ENCODE data around the gene ZNF366.

ZNF366 gene

DNA sequence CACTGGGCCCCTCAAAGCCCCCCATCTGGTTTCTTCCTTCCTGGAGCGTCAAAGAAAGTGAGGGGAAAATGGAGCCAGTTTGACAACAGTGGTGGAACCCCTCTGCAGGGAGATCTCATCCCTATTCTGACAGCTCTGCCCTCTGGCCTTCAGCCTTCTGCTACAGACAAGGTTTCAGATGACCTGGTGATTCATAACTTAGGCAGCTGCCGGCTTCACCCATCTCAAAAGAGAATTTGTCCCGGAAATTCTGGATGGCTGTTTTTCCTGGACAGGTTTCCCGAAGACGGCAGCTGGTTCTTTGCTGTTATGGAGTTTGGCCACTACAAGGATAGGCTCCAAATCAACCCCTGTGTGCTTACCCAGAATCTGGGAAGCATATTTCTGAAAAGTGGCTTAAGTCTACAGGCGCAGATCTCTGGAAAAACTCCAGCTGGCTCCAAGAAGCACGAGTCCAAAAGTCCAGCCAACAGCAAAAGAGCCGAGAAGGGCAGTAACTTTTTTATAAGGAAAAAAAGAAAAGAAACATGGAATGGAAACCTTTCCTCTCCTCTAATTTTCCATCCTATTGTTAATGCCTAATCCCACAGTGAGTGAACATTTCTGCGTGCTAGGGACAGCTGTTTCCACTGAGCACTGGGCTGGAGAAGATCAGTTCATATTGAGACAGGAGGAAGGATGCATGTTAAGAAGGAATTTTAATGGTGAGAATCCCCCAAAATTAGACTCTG lies 54.5 kb downstream of the ZNF366 start:
- Histone ChIP-seq H3K36me3 (ENCODE audit: control insufficient read depth in 1 of 2, insufficient read depth in 2 of 2, low read length in 2 of 2) (no peaks in the 10 kb centered on the region), H3K27ac (ENCODE audit: low read length) (peak overlapping the region; percentile 36), H3K4me1 (ENCODE audit: control insufficient read depth in 1 of 2, insufficient read depth in 2 of 2, low read length in 2 of 2) (peaks cover 14 to 24% of the 10 kb centered on the region in 2 donors), H3K4me3 (ENCODE audit: low read depth in 1 of 2, low read length in 2 of 2) (no peak overlapping the region), H3K9me3 (ENCODE audit: control insufficient read depth in 1 of 2, low read length in 2 of 2) (no peaks in the 10 kb centered on the region), H3K27me3 (ENCODE audit: low read depth, low read length) (no peaks in the 10 kb centered on the region)

DNA sequence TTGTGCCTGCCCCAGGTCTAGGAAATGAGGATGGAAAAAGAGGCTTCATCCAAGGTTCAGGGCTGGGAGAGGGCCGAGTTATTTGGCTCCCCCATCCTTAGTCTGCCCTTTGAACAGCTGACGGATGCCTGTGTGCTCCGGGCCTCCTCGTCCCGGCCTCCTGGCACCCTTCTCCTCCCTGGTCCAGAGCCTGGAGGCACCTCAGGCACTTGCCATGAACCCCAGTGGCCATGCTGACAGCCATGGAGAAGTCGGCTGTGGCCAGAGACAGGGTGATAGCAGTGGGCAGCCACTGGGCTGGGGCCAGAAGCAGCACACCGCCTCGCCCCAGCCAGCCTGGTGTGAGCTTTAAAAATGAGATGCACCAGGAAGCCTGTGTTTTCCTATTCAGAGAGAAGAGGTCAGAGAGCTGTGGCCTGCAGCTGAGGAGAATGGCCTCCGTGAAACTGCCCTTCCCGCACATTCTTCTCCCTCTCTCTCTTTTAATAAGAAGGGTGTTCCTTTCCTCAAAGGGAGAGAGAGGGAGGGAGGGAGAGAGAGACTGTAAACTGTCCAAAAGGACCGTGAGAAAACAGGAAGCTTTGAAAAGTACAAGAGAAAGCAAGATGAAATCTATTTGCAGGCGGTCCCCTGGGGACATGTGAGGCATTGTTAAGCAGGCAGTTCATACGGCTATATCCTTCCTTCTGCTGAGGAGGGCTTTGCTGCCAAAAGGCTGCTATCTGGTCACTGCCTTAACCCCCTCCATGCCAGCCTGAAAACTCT lies 55.3 kb downstream of the ZNF366 start:
- H3K27ac ChIP-seq (ENCODE audit: low read length): peak overlapping the region; percentile 36
- no peak overlapping the region for H3K4me3 ChIP-seq (ENCODE audit: low read depth in 1 of 2, low read length in 2 of 2)
- no peaks in the 10 kb centered on the region for H3K9me3 ChIP-seq (ENCODE audit: control insufficient read depth in 1 of 2, low read length in 2 of 2)
- H3K4me1 ChIP-seq (ENCODE audit: control insufficient read depth in 1 of 2, insufficient read depth in 2 of 2, low read length in 2 of 2): peaks cover 14 to 24% of the 10 kb centered on the region in 2 donors
- H3K36me3 ChIP-seq (ENCODE audit: control insufficient read depth in 1 of 2, insufficient read depth in 2 of 2, low read length in 2 of 2): no peaks in the 10 kb centered on the region
- H3K27me3 ChIP-seq (ENCODE audit: low read depth, low read length): no peaks in the 10 kb centered on the region

- Histone ChIP-seq H3K4me3 (ENCODE audit: low read depth in 1 of 2, low read length in 2 of 2) (no peak overlapping the region), H3K4me1 (ENCODE audit: control insufficient read depth in 1 of 2, insufficient read depth in 2 of 2, low read length in 2 of 2) (peaks cover 12 to 16% of the 10 kb centered on the region in 2 donors), H3K9me3 (ENCODE audit: control insufficient read depth in 1 of 2, low read length in 2 of 2) (no peaks in the 10 kb centered on the region), H3K36me3 (ENCODE audit: control insufficient read depth in 1 of 2, insufficient read depth in 2 of 2, low read length in 2 of 2) (no peaks in the 10 kb centered on the region), H3K27ac (ENCODE audit: low read length) (no peak overlapping the region), H3K27me3 (ENCODE audit: low read depth, low read length) (no peaks in the 10 kb centered on the region)
Measured at GRCh38 chr5:72448368-72448767, 58.8 kb downstream of the ZNF366 start.

- H3K36me3 ChIP-seq (ENCODE audit: control insufficient read depth in 1 of 2, insufficient read depth in 2 of 2, low read length in 2 of 2): no peaks in the 10 kb centered on the region
- H3K4me1 ChIP-seq (ENCODE audit: control insufficient read depth in 1 of 2, insufficient read depth in 2 of 2, low read length in 2 of 2): peaks cover 7 to 11% of the 10 kb centered on the region in 2 donors
Measured at GRCh38 chr5:72447751-72448150, 59.5 kb downstream of the ZNF366 start.

DNA sequence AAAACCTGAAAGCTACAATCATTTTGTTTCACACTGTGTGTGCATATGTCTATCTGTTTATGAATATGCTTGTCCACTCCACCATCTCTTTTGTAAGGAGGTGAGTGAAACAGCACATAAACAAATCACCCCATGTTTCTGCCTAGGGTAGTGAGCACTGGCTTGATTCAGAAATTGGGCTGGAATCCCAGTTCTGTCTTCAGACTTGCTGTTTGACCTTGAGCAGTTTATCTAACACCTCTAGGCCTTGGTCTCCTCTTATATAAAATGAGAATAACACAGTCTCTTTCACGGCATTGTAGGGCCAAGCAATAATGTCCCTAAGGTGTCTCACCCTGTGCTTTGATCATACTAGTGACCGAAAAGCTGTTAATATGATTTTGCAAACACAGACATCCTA lies 61.2 kb downstream of the ZNF366 start:
- Histone ChIP-seq H3K4me3 (ENCODE audit: low read depth in 1 of 2, low read length in 2 of 2) (no peak overlapping the region), H3K9me3 (ENCODE audit: control insufficient read depth in 1 of 2, low read length in 2 of 2) (no peaks in the 10 kb centered on the region), H3K36me3 (ENCODE audit: control insufficient read depth in 1 of 2, insufficient read depth in 2 of 2, low read length in 2 of 2) (no peaks in the 10 kb centered on the region), H3K27me3 (ENCODE audit: low read depth, low read length) (no peaks in the 10 kb centered on the region), H3K4me1 (ENCODE audit: control insufficient read depth in 1 of 2, insufficient read depth in 2 of 2, low read length in 2 of 2) (no peaks in the 10 kb centered on the region), H3K27ac (ENCODE audit: low read length) (no peak overlapping the region)

More at GRCh38 chr5:72447751-72448150, 59.5 kb downstream of the ZNF366 start:
- no peak overlapping the region for H3K4me3 ChIP-seq (ENCODE audit: low read depth in 1 of 2, low read length in 2 of 2)
- H3K9me3 ChIP-seq (ENCODE audit: control insufficient read depth in 1 of 2, low read length in 2 of 2): no peaks in the 10 kb centered on the region
- no peak overlapping the region for H3K27ac ChIP-seq (ENCODE audit: low read length)
- no peaks in the 10 kb centered on the region for H3K27me3 ChIP-seq (ENCODE audit: low read depth, low read length)

DNA sequence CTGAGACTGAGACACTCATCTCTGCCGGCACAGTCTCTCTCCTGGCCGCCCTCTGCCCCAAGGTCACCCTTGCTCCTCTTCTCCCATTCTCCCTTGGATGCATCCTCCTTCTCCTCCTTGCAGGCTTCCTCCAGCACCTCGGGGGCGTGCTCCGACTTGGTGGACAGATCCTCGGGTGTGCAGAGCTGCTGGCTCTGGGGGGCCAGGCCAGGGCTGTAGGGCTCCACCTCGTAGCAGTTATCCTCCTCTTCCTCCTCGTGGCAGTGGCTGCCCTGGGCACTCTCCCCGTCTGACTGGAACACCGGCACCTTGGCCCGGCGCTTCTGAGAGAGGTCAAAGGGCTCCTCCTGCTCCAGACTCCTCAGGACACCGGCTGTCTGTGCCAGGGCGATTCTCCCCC lies 63.3 kb downstream of the ZNF366 start:
- no peak overlapping the region for H3K4me3 ChIP-seq (ENCODE audit: low read depth in 1 of 2, low read length in 2 of 2)
- no peaks in the 10 kb centered on the region for H3K36me3 ChIP-seq (ENCODE audit: control insufficient read depth in 1 of 2, insufficient read depth in 2 of 2, low read length in 2 of 2)
- no peaks in the 10 kb centered on the region for H3K27me3 ChIP-seq (ENCODE audit: low read depth, low read length)
- no peaks in the 10 kb centered on the region for H3K9me3 ChIP-seq (ENCODE audit: control insufficient read depth in 1 of 2, low read length in 2 of 2)
- no peak overlapping the region for H3K27ac ChIP-seq (ENCODE audit: low read length)
- peaks cover 0 to 12% of the 10 kb centered on the region in 2 donors for H3K4me1 ChIP-seq (ENCODE audit: control insufficient read depth in 1 of 2, insufficient read depth in 2 of 2, low read length in 2 of 2)

- peaks cover 0 to 12% of the 10 kb centered on the region in 2 donors for H3K4me1 ChIP-seq (ENCODE audit: control insufficient read depth in 1 of 2, insufficient read depth in 2 of 2, low read length in 2 of 2)
- H3K27ac ChIP-seq (ENCODE audit: low read length): peak overlapping the region; percentile 50
- H3K27me3 ChIP-seq (ENCODE audit: low read depth, low read length): no peaks in the 10 kb centered on the region
- H3K36me3 ChIP-seq (ENCODE audit: control insufficient read depth in 1 of 2, insufficient read depth in 2 of 2, low read length in 2 of 2): no peaks in the 10 kb centered on the region
- no peak overlapping the region for H3K4me3 ChIP-seq (ENCODE audit: low read depth in 1 of 2, low read length in 2 of 2)
- no peaks in the 10 kb centered on the region for H3K9me3 ChIP-seq (ENCODE audit: control insufficient read depth in 1 of 2, low read length in 2 of 2)
Measured at GRCh38 chr5:72441862-72442540, 65.2 kb downstream of the ZNF366 start.

DNA sequence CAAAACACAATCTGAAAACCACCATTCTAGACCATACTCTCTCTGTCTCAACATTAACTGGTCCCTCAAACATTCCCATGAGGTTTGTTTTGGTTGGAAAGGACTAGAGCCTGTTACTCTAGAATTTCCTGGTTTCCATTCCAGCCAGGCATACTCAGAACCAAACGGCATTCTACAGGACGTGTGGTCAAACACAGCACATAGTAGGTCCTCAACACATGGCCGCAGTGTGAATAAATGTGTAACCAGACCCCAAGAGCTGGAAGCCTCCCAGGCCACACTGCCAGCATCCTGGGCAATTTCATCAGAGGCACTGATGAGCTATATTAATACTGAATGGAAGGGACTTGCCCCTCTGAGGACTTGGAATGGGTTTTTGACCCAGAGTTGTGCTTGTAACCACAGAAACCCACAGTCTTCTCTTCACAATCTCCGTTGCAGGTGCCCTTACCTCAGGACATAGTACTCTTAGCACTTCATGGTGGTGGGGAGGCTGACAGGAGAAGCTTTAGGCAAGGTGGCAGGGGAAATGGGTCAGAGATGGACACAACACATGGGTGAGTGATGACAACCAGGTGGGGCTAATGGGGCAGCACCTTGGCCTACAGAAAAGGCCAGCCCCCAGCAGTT lies 66.0 kb downstream of the ZNF366 start:
- Histone ChIP-seq H3K27ac (ENCODE audit: low read length) (peak overlapping the region; percentile 10), H3K4me3 (ENCODE audit: low read depth in 1 of 2, low read length in 2 of 2) (no peak overlapping the region), H3K27me3 (ENCODE audit: low read depth, low read length) (no peaks in the 10 kb centered on the region), H3K4me1 (ENCODE audit: control insufficient read depth in 1 of 2, insufficient read depth in 2 of 2, low read length in 2 of 2) (peaks cover 0 to 12% of the 10 kb centered on the region in 2 donors), H3K9me3 (ENCODE audit: control insufficient read depth in 1 of 2, low read length in 2 of 2) (no peaks in the 10 kb centered on the region), H3K36me3 (ENCODE audit: control insufficient read depth in 1 of 2, insufficient read depth in 2 of 2, low read length in 2 of 2) (no peaks in the 10 kb centered on the region)

DNA sequence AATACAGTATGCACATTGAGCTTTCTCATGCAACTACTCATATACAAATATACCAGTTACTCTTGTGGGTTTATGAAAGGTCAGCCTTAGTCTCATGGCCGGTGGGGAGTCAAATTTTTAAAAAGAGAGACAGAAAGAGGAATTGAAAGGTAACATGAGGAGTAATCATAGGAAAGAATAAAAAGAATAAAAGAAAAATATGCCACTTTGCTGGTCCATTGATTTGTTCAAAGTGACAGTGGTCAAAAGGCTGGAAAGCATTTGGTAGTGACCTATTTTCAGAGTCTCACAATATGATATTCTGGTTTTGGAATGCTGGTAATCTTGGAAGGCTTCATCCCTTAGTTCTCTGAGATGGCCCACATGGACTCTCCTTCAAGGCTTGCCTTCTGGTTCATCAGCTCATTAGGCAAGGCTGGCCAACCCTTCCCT lies 67.0 kb downstream of the ZNF366 start:
- Histone ChIP-seq H3K27ac (ENCODE audit: low read length) (peak overlapping the region; percentile 10), H3K4me3 (ENCODE audit: low read depth in 1 of 2, low read length in 2 of 2) (no peak overlapping the region), H3K9me3 (ENCODE audit: control insufficient read depth in 1 of 2, low read length in 2 of 2) (no peaks in the 10 kb centered on the region), H3K27me3 (ENCODE audit: low read depth, low read length) (no peaks in the 10 kb centered on the region), H3K4me1 (ENCODE audit: control insufficient read depth in 1 of 2, insufficient read depth in 2 of 2, low read length in 2 of 2) (peaks cover 0 to 12% of the 10 kb centered on the region in 2 donors), H3K36me3 (ENCODE audit: control insufficient read depth in 1 of 2, insufficient read depth in 2 of 2, low read length in 2 of 2) (no peaks in the 10 kb centered on the region)

DNA sequence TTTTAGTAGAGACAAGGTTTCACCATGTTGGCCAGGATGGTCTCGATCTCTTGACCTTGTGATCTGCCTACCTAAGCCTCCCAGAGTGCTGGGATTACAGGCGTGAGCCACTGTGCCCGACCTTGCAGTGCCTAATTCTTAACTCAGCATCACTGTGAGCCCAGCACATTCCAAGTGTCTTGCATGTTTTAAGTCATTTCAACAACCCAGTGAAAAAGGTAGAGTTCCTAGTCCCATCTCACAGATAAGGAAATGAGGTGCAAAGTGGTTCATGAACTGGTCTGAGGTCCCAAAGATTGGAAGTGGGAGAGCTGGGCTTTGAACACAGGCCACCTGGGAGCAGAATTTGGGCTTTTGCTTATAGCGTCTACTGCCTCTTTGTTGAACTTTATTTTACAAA lies 68.0 kb downstream of the ZNF366 start:
- Histone ChIP-seq H3K4me1 (ENCODE audit: control insufficient read depth in 1 of 2, insufficient read depth in 2 of 2, low read length in 2 of 2) (peaks cover 0 to 12% of the 10 kb centered on the region in 2 donors), H3K4me3 (ENCODE audit: low read depth in 1 of 2, low read length in 2 of 2) (no peak overlapping the region), H3K36me3 (ENCODE audit: control insufficient read depth in 1 of 2, insufficient read depth in 2 of 2, low read length in 2 of 2) (no peaks in the 10 kb centered on the region), H3K27me3 (ENCODE audit: low read depth, low read length) (no peaks in the 10 kb centered on the region), H3K27ac (ENCODE audit: low read length) (no peak overlapping the region), H3K9me3 (ENCODE audit: control insufficient read depth in 1 of 2, low read length in 2 of 2) (no peaks in the 10 kb centered on the region)

GRCh38 chr5:72438141-72438540 lies 69.1 kb downstream of the ZNF366 start:
- Histone ChIP-seq H3K27me3 (ENCODE audit: low read depth, low read length) (no peaks in the 10 kb centered on the region), H3K27ac (ENCODE audit: low read length) (no peak overlapping the region), H3K4me1 (ENCODE audit: control insufficient read depth in 1 of 2, insufficient read depth in 2 of 2, low read length in 2 of 2) (peaks cover 0 to 19% of the 10 kb centered on the region in 2 donors), H3K4me3 (ENCODE audit: low read depth in 1 of 2, low read length in 2 of 2) (no peak overlapping the region), H3K36me3 (ENCODE audit: control insufficient read depth in 1 of 2, insufficient read depth in 2 of 2, low read length in 2 of 2) (no peaks in the 10 kb centered on the region), H3K9me3 (ENCODE audit: control insufficient read depth in 1 of 2, low read length in 2 of 2) (no peaks in the 10 kb centered on the region)

Data from muscle layer of duodenum (tissue), 2 donors.